SK-N-SH (cell line): ENCODE data around the gene SYNJ2BP. TPM values are rescaled to one million over a fixed set of nuclear protein-coding genes. Genes with fewer than 3 reads are reported as not detected.

Experiments
- CTCF ChIA-PET: fragments of 300-600, 350-600 bp; formaldehyde crosslinking; extraction: SDS; loops from one replicate; lab custom pipeline; 2021; lab: Yijun Ruan, JAX
- POLR2A ChIA-PET: fragments of 350-600 bp; sonication (Branson Sonifier 250); formaldehyde crosslinking; extraction: SDS; loops from one replicate; lab custom pipeline; 2020; ENCODE audit warnings: antibody characterized with exemption, inconsistent platforms; lab: Yijun Ruan, JAX
- DNase-seq: peaks from one replicate; pipeline ENCODE4 v3.0.0; 2012
- H2AFZ ChIP-seq: fragments of 200-600 bp; sonication (generic); 2 replicates; pipeline ENCODE4 v1.8.1; 2016; ENCODE audit warnings: antibody characterized with exemption, mild to moderate bottlenecking, low read depth
- H3F3A ChIP-seq: fragments of 200-600 bp; sonication (generic); replicated peaks from 2 replicates; pipeline ENCODE3; 2016; ENCODE audit warnings: antibody characterized with exemption, mild to moderate bottlenecking; ENCODE audit not compliant: insufficient read depth
- H3K27ac ChIP-seq, 2 experiments: fragments of 200-500 bp in 1 of 2; fragments of 200-600 bp in 1 of 2; sonication (Bioruptor generic) in 1 of 2; sonication (generic), shearing (Covaris generic) in 1 of 2; 2 replicates each; pipeline versions ENCODE4 v1.5.1 to v1.6.1; 2014 to 2016; ENCODE audit warnings: low read depth in 2 of 2, inconsistent platforms in 1 of 2, low read length in 1 of 2, mild to moderate bottlenecking in 1 of 2, mixed read lengths in 1 of 2
- H3K27me3 ChIP-seq: fragments of 200-600 bp; sonication (generic), shearing (Covaris generic); 2 replicates; pipeline ENCODE4 v1.6.1; 2016; ENCODE audit warnings: mixed run types; ENCODE audit not compliant: insufficient read depth
- H3K36me3 ChIP-seq, 2 experiments: fragments of 200-500 bp in 1 of 2; fragments of 200-600 bp in 1 of 2; sonication (Bioruptor generic) in 1 of 2; sonication (generic) in 1 of 2; replicated peaks in 1 of 2; 2 replicates each; pipeline versions ENCODE3 to v1.5.1; 2014 to 2016; ENCODE audit warnings: low read length in 1 of 2, mild to moderate bottlenecking in 1 of 2; ENCODE audit not compliant: insufficient read depth in 2 of 2, control insufficient read depth in 1 of 2
- H3K4me1 ChIP-seq, 2 experiments: fragments of 200-500 bp in 1 of 2; fragments of 200-600 bp in 1 of 2; sonication (Bioruptor generic) in 1 of 2; sonication (generic), shearing (Covaris generic) in 1 of 2; 2 replicates each; pipeline versions ENCODE4 v1.5.1 to v1.6.1; 2014 to 2016; ENCODE audit warnings: low read depth in 1 of 2, low read length in 1 of 2, mixed run types in 1 of 2; ENCODE audit not compliant: insufficient read depth in 2 of 2, control insufficient read depth in 1 of 2
- H3K4me2 ChIP-seq: fragments of 200-600 bp; sonication (generic), shearing (Covaris generic); 2 replicates; pipeline ENCODE4 v1.6.1; 2017; ENCODE audit warnings: mixed run types
- H3K4me3 ChIP-seq, 2 experiments: fragments of 200-500 bp in 1 of 2; fragments of 200-600 bp in 1 of 2; sonication (Bioruptor generic) in 1 of 2; sonication (generic), shearing (Covaris generic) in 1 of 2; 2 replicates each; pipeline versions ENCODE4 v1.5.1 to v1.8.1; 2014 to 2016; ENCODE audit warnings: low read depth in 2 of 2, inconsistent platforms in 1 of 2, low read length in 1 of 2, mild to moderate bottlenecking in 1 of 2, mixed read lengths in 1 of 2, moderate library complexity in 1 of 2
- H3K79me2 ChIP-seq: fragments of 200-600 bp; sonication (generic); 2 replicates; pipeline ENCODE4 v1.8.1; 2017; ENCODE audit warnings: mild to moderate bottlenecking; ENCODE audit not compliant: insufficient read depth
- H3K9ac ChIP-seq: fragments of 200-600 bp; sonication (generic); 2 replicates; pipeline ENCODE4 v1.6.1; 2017; ENCODE audit warnings: mixed run types
- H3K9me2 ChIP-seq: fragments of 200-600 bp; sonication (generic); 2 replicates; pipeline ENCODE4 v1.6.1; 2017; ENCODE audit warnings: mixed run types
- H3K9me3 ChIP-seq: fragments of 200-600 bp; sonication (generic); 2 replicates; pipeline ENCODE4 v1.6.1; 2017; ENCODE audit warnings: mixed run types, mild to moderate bottlenecking, moderate library complexity
- H4K20me1 ChIP-seq: fragments of 200-600 bp; sonication (generic); 2 replicates; pipeline ENCODE4 v1.6.1; 2017; ENCODE audit warnings: mild to moderate bottlenecking, mixed run types; ENCODE audit not compliant: insufficient read depth
- FOSL2 ChIP-seq: IDR thresholded peaks from 2 replicates; pipeline ENCODE4 v1.4.0; 2012; ENCODE audit warnings: low read depth, mild to moderate bottlenecking, moderate library complexity, borderline replicate concordance
- FOXM1 ChIP-seq: IDR thresholded peaks from 2 replicates; pipeline ENCODE4 v1.4.0; 2012; ENCODE audit warnings: low read depth, mild to moderate bottlenecking
- GABPA ChIP-seq: IDR thresholded peaks from 2 replicates; pipeline ENCODE4 v1.4.0; 2012; ENCODE audit warnings: low read depth, mild to moderate bottlenecking
- NFIC ChIP-seq: IDR thresholded peaks from 2 replicates; pipeline ENCODE4 v1.4.0; 2012; ENCODE audit warnings: borderline replicate concordance
- NRF1 ChIP-seq: IDR thresholded peaks from 2 replicates; pipeline ENCODE4 v1.6.1; 2012; ENCODE audit warnings: low read depth, mild to moderate bottlenecking, low read length
- REST ChIP-seq: IDR thresholded peaks from 2 replicates; pipeline ENCODE4 v1.6.1; 2012; ENCODE audit warnings: mild to moderate bottlenecking, low read depth, low read length, moderate library complexity
- RFX5 ChIP-seq: IDR thresholded peaks from 2 replicates; pipeline ENCODE4 v1.6.1; 2012; ENCODE audit warnings: mild to moderate bottlenecking, improper control_type of control experiment, low read length
- SMC3 ChIP-seq: IDR thresholded peaks from 2 replicates; pipeline ENCODE4 v1.6.1; 2012; ENCODE audit warnings: low read depth, low read length, improper control_type of control experiment
- TAF1 ChIP-seq: IDR thresholded peaks from 2 replicates; pipeline ENCODE4 v1.6.1; 2012; ENCODE audit warnings: low read depth, mild to moderate bottlenecking, low read length, moderate library complexity, borderline replicate concordance
- ZBTB33 ChIP-seq: IDR thresholded peaks from 2 replicates; pipeline ENCODE4 v1.4.0; 2012; ENCODE audit warnings: low read depth, borderline replicate concordance
- whole genome bisulfite sequencing: methylation state at CpG from one replicate; pipeline ENCODE4 v1.1.6; 2017; ENCODE audit warnings: low lambda C conversion rate; 5-methylcytosine and 5-hydroxymethylcytosine counted together
- polyA plus RNA-seq, 3 experiments: library from polyadenylated mRNA; depleted of rRNA; stranded (reverse); fragments of >200 nt; gene quantifications; 2 replicates each; pipeline ENCODE4 v1.2.3, GENCODE V29; 2012
- TF ChIP-seq, protein P1 (sequence below): fragments of 150-350 bp; IDR thresholded peaks from 2 replicates; pipeline ENCODE4 v1.6.1; 2017; ENCODE audit warnings: antibody characterized with exemption, low read length, low read depth, borderline replicate concordance
- TF ChIP-seq, protein P2 (sequence below): fragments of 200-600 bp; sonication (generic); IDR thresholded peaks from 2 replicates; pipeline ENCODE4 v1.6.1; 2017; ENCODE audit warnings: antibody characterized with exemption, mild to moderate bottlenecking, moderate library complexity
- TF ChIP-seq, protein P3 (sequence below): fragments of 150-350 bp; IDR thresholded peaks from 2 replicates; pipeline ENCODE4 v1.6.1; 2016; ENCODE audit warnings: mild to moderate bottlenecking, low read depth, low read length
- TF ChIP-seq, protein P4 (sequence below): IDR thresholded peaks from 2 replicates; pipeline ENCODE4; 2012

Gene SYNJ2BP
- polyA plus RNA-seq, 1 of the 3 experiments (the other 2 are of a cell fraction) = 12.4 TPM

- WGBS = 99% methylated on average over 12 of the region's 23 CpGs
- Histone ChIP-seq H3K27ac (no peak overlapping the region), H3K4me3 (no peak overlapping the region; a peak in 1 of 4 replicates), H3K9me2 (no peaks in the 10 kb centered on the region), H3K79me2 (peaks cover 20% of the 10 kb centered on the region), H2AFZ (no peak overlapping the region), H3K36me3 (peaks cover 7 to 12% of the 10 kb centered on the region in 2 experiments), H3F3A (peaks cover 8% of the 10 kb centered on the region), H3K9me3 (no peaks in the 10 kb centered on the region), H3K4me1 (no peaks in the 10 kb centered on the region), H3K9ac (no peak overlapping the region), H4K20me1 (peaks cover 5% of the 10 kb centered on the region; the same call in 1 of the 2 replicates), H3K27me3 (no peaks in the 10 kb centered on the region), H3K4me2 (no peak overlapping the region)
- TF ChIP-seq FOSL2 (no peak), RFX5 (no peak), TAF1 (no peak), FOXM1 (no peak), NFIC (no peak), GABPA (no peak), ZBTB33 (no peak), SMC3 (no peak), NRF1 (no peak), REST (no peak)
- TF ChIP-seq, protein P1, sequence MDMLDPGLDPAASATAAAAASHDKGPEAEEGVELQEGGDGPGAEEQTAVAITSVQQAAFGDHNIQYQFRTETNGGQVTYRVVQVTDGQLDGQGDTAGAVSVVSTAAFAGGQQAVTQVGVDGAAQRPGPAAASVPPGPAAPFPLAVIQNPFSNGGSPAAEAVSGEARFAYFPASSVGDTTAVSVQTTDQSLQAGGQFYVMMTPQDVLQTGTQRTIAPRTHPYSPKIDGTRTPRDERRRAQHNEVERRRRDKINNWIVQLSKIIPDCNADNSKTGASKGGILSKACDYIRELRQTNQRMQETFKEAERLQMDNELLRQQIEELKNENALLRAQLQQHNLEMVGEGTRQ = no peak
- TF ChIP-seq, protein P2, sequence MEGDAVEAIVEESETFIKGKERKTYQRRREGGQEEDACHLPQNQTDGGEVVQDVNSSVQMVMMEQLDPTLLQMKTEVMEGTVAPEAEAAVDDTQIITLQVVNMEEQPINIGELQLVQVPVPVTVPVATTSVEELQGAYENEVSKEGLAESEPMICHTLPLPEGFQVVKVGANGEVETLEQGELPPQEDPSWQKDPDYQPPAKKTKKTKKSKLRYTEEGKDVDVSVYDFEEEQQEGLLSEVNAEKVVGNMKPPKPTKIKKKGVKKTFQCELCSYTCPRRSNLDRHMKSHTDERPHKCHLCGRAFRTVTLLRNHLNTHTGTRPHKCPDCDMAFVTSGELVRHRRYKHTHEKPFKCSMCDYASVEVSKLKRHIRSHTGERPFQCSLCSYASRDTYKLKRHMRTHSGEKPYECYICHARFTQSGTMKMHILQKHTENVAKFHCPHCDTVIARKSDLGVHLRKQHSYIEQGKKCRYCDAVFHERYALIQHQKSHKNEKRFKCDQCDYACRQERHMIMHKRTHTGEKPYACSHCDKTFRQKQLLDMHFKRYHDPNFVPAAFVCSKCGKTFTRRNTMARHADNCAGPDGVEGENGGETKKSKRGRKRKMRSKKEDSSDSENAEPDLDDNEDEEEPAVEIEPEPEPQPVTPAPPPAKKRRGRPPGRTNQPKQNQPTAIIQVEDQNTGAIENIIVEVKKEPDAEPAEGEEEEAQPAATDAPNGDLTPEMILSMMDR = no peak
- TF ChIP-seq, protein P3, sequence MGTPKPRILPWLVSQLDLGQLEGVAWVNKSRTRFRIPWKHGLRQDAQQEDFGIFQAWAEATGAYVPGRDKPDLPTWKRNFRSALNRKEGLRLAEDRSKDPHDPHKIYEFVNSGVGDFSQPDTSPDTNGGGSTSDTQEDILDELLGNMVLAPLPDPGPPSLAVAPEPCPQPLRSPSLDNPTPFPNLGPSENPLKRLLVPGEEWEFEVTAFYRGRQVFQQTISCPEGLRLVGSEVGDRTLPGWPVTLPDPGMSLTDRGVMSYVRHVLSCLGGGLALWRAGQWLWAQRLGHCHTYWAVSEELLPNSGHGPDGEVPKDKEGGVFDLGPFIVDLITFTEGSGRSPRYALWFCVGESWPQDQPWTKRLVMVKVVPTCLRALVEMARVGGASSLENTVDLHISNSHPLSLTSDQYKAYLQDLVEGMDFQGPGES = no peak
- TF ChIP-seq, protein P4, sequence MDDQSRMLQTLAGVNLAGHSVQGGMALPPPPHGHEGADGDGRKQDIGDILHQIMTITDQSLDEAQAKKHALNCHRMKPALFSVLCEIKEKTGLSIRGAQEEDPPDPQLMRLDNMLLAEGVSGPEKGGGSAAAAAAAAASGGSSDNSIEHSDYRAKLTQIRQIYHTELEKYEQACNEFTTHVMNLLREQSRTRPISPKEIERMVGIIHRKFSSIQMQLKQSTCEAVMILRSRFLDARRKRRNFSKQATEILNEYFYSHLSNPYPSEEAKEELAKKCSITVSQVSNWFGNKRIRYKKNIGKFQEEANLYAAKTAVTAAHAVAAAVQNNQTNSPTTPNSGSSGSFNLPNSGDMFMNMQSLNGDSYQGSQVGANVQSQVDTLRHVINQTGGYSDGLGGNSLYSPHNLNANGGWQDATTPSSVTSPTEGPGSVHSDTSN = no peak
- ChIA-PET CTCF (no interaction called here), POLR2A (no interaction called here)
- DNase-seq = no peak
Observed at GRCh38 chr14:70398706-70399431, 18.0 kb downstream of the SYNJ2BP start.
